ENCODE measurements around the gene POMGNT2. TPM values are rescaled to one million over a fixed set of nuclear protein-coding genes. Genes with fewer than 3 reads are reported as not detected.
"Not testable (repeated sequence)": the region's sequence is repeated elsewhere in the genome, so short reads cannot be mapped to it uniquely, and the experiment has no call there.

The POMGNT2 gene
- total RNA-seq, 6 experiments from 2014 or later: 4.8 to 9.2 (median 6.0) TPM

GRCh38 chr3:43071313-43071893 lies 34.5 kb downstream of the POMGNT2 start:
- H3K36me3 ChIP-seq: no peaks in the 10 kb centered on the region
- peak; percentile 26 to 52 (median 35) for TF ChIP-seq CTCF (IDR thresholded peaks at IDR 0.05)
- TF ChIP-seq POLR2A (IDR thresholded peaks at IDR 0.05): no peak
- intact Hi-C loops (cut with DNase I): no loop called here
- H3K4me3 ChIP-seq: no peak overlapping the region
- peaks cover 0 to 19% (median 9%) of the 10 kb centered on the region in 4 donors for H3K4me1 ChIP-seq
- no peak for DNase-seq
- H3K27me3 ChIP-seq: no peaks in the 10 kb centered on the region
- no peak for ATAC-seq
- WGBS (ENCODE audit: insufficient coverage, low coverage, low lambda C conversion rate, missing lambda C conversion rate): 56% methylated on average over 3 of the region's 7 CpGs
- no peaks in the 10 kb centered on the region for H3K9me3 ChIP-seq
- H3K27ac ChIP-seq: no peak overlapping the region

- intact Hi-C loops (cut with DNase I); H3K36me3 ChIP-seq; H3K4me3 ChIP-seq: not testable (repeated sequence)
Observed at GRCh38 chr3:43070670-43071069, 35.2 kb downstream of the POMGNT2 start.

GRCh38 chr3:43063114-43063513 lies 42.8 kb downstream of the POMGNT2 start:
- WGBS (ENCODE audit: insufficient coverage, low coverage, low lambda C conversion rate, missing lambda C conversion rate): no CpG with 5 or more reads among the region's 5 CpGs
- ATAC-seq: peak in 1 of 4 donors; percentile 27

More at GRCh38 chr3:43070670-43071069, 35.2 kb downstream of the POMGNT2 start:
- H3K27ac ChIP-seq, DNase-seq, H3K9me3 ChIP-seq, ATAC-seq, H3K27me3 ChIP-seq: not testable (repeated sequence)
- WGBS (ENCODE audit: insufficient coverage, low coverage, low lambda C conversion rate, missing lambda C conversion rate): 95% methylated on average over 4 of the region's 5 CpGs
- peaks cover 0 to 12% (median 5%) of the 10 kb centered on the region in 4 donors for H3K4me1 ChIP-seq

GRCh38 chr3:43062564-43063040 lies 43.3 kb downstream of the POMGNT2 start:
- no peaks in the 10 kb centered on the region for H3K36me3 ChIP-seq
- peak in 1 of 4 donors; percentile 19 for ATAC-seq

More at GRCh38 chr3:43063114-43063513, 42.8 kb downstream of the POMGNT2 start:
- no peak overlapping the region for H3K4me3 ChIP-seq
- H3K36me3 ChIP-seq: no peaks in the 10 kb centered on the region
- no peak for TF ChIP-seq POLR2A (IDR thresholded peaks at IDR 0.05)
- TF ChIP-seq CTCF (IDR thresholded peaks at IDR 0.05): no peak
- no peaks in the 10 kb centered on the region for H3K9me3 ChIP-seq
- intact Hi-C loops (cut with DNase I): no loop called here
- no peak overlapping the region for H3K27ac ChIP-seq
- H3K27me3 ChIP-seq: no peaks in the 10 kb centered on the region
- H3K4me1 ChIP-seq: no peaks in the 10 kb centered on the region
- DNase-seq: no peak

More at GRCh38 chr3:43062564-43063040, 43.3 kb downstream of the POMGNT2 start:
- Histone ChIP-seq H3K27ac (no peak overlapping the region), H3K27me3 (no peaks in the 10 kb centered on the region), H3K4me1 (no peaks in the 10 kb centered on the region), H3K4me3 (no peak overlapping the region), H3K9me3 (no peaks in the 10 kb centered on the region)
- DNase-seq: no peak
- TF ChIP-seq POLR2A (IDR thresholded peaks at IDR 0.05): no peak
- no peak for TF ChIP-seq CTCF (IDR thresholded peaks at IDR 0.05)
- WGBS (ENCODE audit: insufficient coverage, low coverage, low lambda C conversion rate, missing lambda C conversion rate): 92% methylated on average over 7 of the region's 8 CpGs
- intact Hi-C loops (cut with DNase I): no loop called here

Data from right lobe of liver (tissue), 6 donors.